Fibroblast of skin of right biceps (primary cell): ENCODE measurements around the gene SLC48A1.

Source experiments
- DNase-seq: peaks from one replicate; pipeline ENCODE4 v3.0.0-alpha.2; 2013

SLC48A1 gene

GRCh38 chr12:47773062-47773857 is at the start of gene SLC48A1:
SLC48A1 (plus strand) TSS chr12:47773238; CDS start chr12:47773305, 67 bp downstream.
- peak; percentile 63 for DNase-seq

GRCh38 chr12:47725091-47725772 is 47.8 kb upstream of the SLC48A1 start, which contains the start of gene ENDOU:
ENDOU (minus strand) TSS chr12:47725490; CDS start chr12:47725413, 77 bp downstream.
- DNase-seq, result no peak

GRCh38 chr12:47725893-47726292 is 47.1 kb upstream of the SLC48A1 start:
- peak; percentile 88 for DNase-seq

GRCh38 chr12:47729233-47729632 is 43.8 kb upstream of the SLC48A1 start:
- DNase-seq, result no peak

GRCh38 chr12:47730341-47730744 is 42.7 kb upstream of the SLC48A1 start:
- no peak for DNase-seq

- DNase-seq, result no peak
Measured at GRCh38 chr12:47731723-47732122, 41.3 kb upstream of the SLC48A1 start.

- no peak for DNase-seq
Measured at GRCh38 chr12:47732504-47732903, 40.5 kb upstream of the SLC48A1 start.

- no peak for DNase-seq
Measured at GRCh38 chr12:47733142-47733541, 39.9 kb upstream of the SLC48A1 start.

- no peak for DNase-seq
Measured at GRCh38 chr12:47734725-47735480, 38.1 kb upstream of the SLC48A1 start.

- no peak for DNase-seq
Measured at GRCh38 chr12:47735649-47736048, 37.4 kb upstream of the SLC48A1 start.

- DNase-seq, result no peak
Measured at GRCh38 chr12:47736216-47736615, 36.8 kb upstream of the SLC48A1 start.

GRCh38 chr12:47736877-47737676 is 36.0 kb upstream of the SLC48A1 start:
- peak; percentile 28 for DNase-seq

- DNase-seq, result no peak
Measured at GRCh38 chr12:47737936-47738594, 35.0 kb upstream of the SLC48A1 start.

- DNase-seq, result no peak
Measured at GRCh38 chr12:47739297-47739696, 33.7 kb upstream of the SLC48A1 start.

- DNase-seq, result no peak
Measured at GRCh38 chr12:47739979-47740378, 33.1 kb upstream of the SLC48A1 start.

- DNase-seq, result no peak
Measured at GRCh38 chr12:47740606-47741339, 32.3 kb upstream of the SLC48A1 start.

- DNase-seq, result peak; percentile 27
Measured at GRCh38 chr12:47741340-47741703, 31.7 kb upstream of the SLC48A1 start.

GRCh38 chr12:47742253-47742825 is 30.7 kb upstream of the SLC48A1 start:
- DNase-seq, result peak; percentile 31

- no peak for DNase-seq
Measured at GRCh38 chr12:47743311-47743860, 29.7 kb upstream of the SLC48A1 start.

- DNase-seq, result no peak
Measured at GRCh38 chr12:47744005-47744651, 28.9 kb upstream of the SLC48A1 start.
